ENCODE data around the gene GPR142.

DNA sequence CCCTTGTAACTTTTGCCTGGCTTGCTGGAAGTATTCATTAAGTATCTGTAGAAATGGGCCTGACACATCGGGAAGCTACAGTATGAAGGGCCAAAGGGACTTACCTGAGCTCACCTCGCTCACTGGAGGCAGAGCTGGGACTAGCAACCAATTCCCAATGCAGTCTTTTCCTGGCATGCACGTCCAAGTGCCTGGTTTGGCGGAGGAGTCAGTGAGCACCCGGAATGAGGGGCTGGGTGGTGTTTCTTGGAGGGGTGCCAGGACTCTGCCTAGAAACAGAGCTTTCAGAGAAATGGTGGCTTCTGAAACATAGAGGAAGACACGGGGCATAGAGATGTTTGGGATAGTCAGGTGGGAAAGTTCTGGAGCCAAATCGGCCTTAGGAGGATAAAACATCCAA lies 46.2 kb downstream of the GPR142 start:
- TF ChIP-seq BCL11A (tag by site-specific recombination; IDR thresholded peaks at IDR 0.05; ENCODE audit: low read depth) = no peak
- no peak for TF ChIP-seq SP2 (tag by site-specific recombination; IDR thresholded peaks at IDR 0.05)
- no peak for TF ChIP-seq TRIM28 (IDR thresholded peaks at IDR 0.05; ENCODE audit: borderline replicate concordance, low read length)
- no peak for TF ChIP-seq ZNF529 (tag by site-specific recombination; IDR thresholded peaks at IDR 0.05; ENCODE audit: insufficient replicate concordance)
